MCF 10A (cell line): ENCODE data around the gene GID8. TPM values are rescaled to one million over a fixed set of nuclear protein-coding genes. Genes with fewer than 3 reads are reported as not detected.

Experiments
- BruUV-seq: library from RNA; stranded (reverse); fragments of 400-500 nt; replicated peaks from 2 replicates; lab custom pipeline; 2021; lab: Mats Ljungman, UMichigan
- CTCF ChIA-PET: fragments of 300-600 bp; sonication (Branson Sonifier 250); formaldehyde crosslinking; extraction: SDS; loops from one replicate; lab custom pipeline; 2021; ENCODE audit warnings: antibody characterized with exemption, inconsistent platforms; lab: Yijun Ruan, JAX
- POLR2A ChIA-PET: fragments of 300-600, 350-650 bp; sonication (Branson Sonifier 250); formaldehyde crosslinking; extraction: SDS; loops from one replicate; lab custom pipeline; 2020; ENCODE audit warnings: antibody characterized with exemption, inconsistent platforms; lab: Yijun Ruan, JAX
- DNase-seq: peaks from one replicate; pipeline ENCODE4 v3.0.0-alpha.2; 2018; ENCODE audit not compliant: unreplicated experiment
- H3K27ac Mint-ChIP-seq: one replicate; pipeline ENCODE4 v1.8.0; 2022; ENCODE audit warnings: mild to moderate bottlenecking, low read depth, mixed read lengths; ENCODE audit not compliant: unreplicated experiment
- H3K27me3 Mint-ChIP-seq: one replicate; pipeline ENCODE4 v1.8.0; 2022; ENCODE audit warnings: mixed read lengths; ENCODE audit not compliant: insufficient read depth, unreplicated experiment
- H3K36me3 Mint-ChIP-seq: one replicate; pipeline ENCODE4 v1.8.0; 2022; ENCODE audit warnings: mild to moderate bottlenecking, moderate library complexity, mixed read lengths; ENCODE audit not compliant: insufficient read depth, unreplicated experiment
- H3K4me1 Mint-ChIP-seq: one replicate; pipeline ENCODE4 v1.8.0; 2022; ENCODE audit warnings: mixed read lengths; ENCODE audit not compliant: insufficient read depth, unreplicated experiment
- H3K4me3 Mint-ChIP-seq: one replicate; pipeline ENCODE4 v1.8.0; 2022; ENCODE audit warnings: mild to moderate bottlenecking, moderate library complexity, mixed read lengths; ENCODE audit not compliant: unreplicated experiment
- H3K9me3 Mint-ChIP-seq: one replicate; pipeline ENCODE4 v1.8.0; 2022; ENCODE audit warnings: mixed read lengths; ENCODE audit not compliant: unreplicated experiment
- intact Hi-C: fragments of 100-400 bp; cut with micrococcal nuclease; formaldehyde crosslinking; loops from 2 replicates; pipeline ENCODE4 v1.14.1; 2022
- total RNA-seq: library from RNA; stranded (reverse); gene quantifications from 2 replicates; pipeline ENCODE4 v1.2.3, GENCODE V29; 2022
- TF ChIP-seq, protein P1 (sequence below): fragments of 200-600 bp; IDR thresholded peaks from one replicate; pipeline ENCODE4 v1.8.0; 2022; ENCODE audit warnings: antibody characterized with exemption, mild to moderate bottlenecking; ENCODE audit not compliant: unreplicated experiment

GID8 gene
- total RNA-seq, 1 experiment from 2014 or later = 31.6 TPM

GRCh38 chr20:62889411-62889810 is 48.5 kb upstream of the GID8 start:
- DNase-seq = no peak
- no TSS peak for BruUV-seq
- ChIA-PET POLR2A (interaction anchor here (2.2 to 2.8 kb wide), 2 partner anchors 10 to 14 kb away, joined by 5 to 11 read pairs; no protein-coding TSS in a partner anchor), CTCF (interaction anchor here (0.8 to 5.9 kb wide), 4 partner anchors 11 to 27 kb away, joined by 3 to 53 read pairs (median 6); no protein-coding TSS in a partner anchor)
- TF ChIP-seq, protein P1, sequence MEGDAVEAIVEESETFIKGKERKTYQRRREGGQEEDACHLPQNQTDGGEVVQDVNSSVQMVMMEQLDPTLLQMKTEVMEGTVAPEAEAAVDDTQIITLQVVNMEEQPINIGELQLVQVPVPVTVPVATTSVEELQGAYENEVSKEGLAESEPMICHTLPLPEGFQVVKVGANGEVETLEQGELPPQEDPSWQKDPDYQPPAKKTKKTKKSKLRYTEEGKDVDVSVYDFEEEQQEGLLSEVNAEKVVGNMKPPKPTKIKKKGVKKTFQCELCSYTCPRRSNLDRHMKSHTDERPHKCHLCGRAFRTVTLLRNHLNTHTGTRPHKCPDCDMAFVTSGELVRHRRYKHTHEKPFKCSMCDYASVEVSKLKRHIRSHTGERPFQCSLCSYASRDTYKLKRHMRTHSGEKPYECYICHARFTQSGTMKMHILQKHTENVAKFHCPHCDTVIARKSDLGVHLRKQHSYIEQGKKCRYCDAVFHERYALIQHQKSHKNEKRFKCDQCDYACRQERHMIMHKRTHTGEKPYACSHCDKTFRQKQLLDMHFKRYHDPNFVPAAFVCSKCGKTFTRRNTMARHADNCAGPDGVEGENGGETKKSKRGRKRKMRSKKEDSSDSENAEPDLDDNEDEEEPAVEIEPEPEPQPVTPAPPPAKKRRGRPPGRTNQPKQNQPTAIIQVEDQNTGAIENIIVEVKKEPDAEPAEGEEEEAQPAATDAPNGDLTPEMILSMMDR = no peak
- Mint-ChIP-seq H3K4me3 (no peak overlapping the region), H3K36me3 (peaks cover 83% of the 10 kb centered on the region), H3K9me3 (no peaks in the 10 kb centered on the region), H3K27ac (no peak overlapping the region), H3K27me3 (no peaks in the 10 kb centered on the region), H3K4me1 (no peaks in the 10 kb centered on the region)
- intact Hi-C loops = no loop called here

DNA sequence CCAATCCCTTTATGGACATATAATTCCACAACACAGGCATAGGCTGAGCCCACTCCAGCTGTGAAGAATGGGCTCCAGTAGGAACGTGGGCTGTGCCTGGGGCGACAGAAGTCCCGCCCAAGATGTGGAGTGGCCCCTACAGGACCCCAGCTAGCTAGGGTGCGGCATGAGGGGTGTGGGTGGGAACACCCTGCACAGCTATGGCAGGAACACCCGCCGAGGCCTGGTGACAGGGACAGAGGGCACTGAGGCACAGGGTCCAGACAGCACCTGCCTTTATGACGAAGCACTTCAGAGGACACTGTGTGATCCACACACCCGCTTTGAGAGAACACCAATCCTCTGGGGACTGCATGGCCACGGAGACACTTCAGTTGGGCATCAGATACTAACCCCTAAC is 48.1 kb upstream of the GID8 start:
- Mint-ChIP-seq H3K27me3 (no peaks in the 10 kb centered on the region), H3K36me3 (peaks cover 84% of the 10 kb centered on the region), H3K9me3 (no peaks in the 10 kb centered on the region), H3K4me3 (no peak overlapping the region), H3K27ac (no peak overlapping the region), H3K4me1 (no peaks in the 10 kb centered on the region)
- BruUV-seq = no TSS peak
- TF ChIP-seq, protein P1 = no peak
- ChIA-PET CTCF (interaction anchor here (0.8 to 5.9 kb wide), 4 partner anchors 10 to 27 kb away, joined by 3 to 53 read pairs (median 6); no protein-coding TSS in a partner anchor), POLR2A (interaction anchor here (2.2 to 2.8 kb wide), 2 partner anchors 10 to 14 kb away, joined by 5 to 11 read pairs; no protein-coding TSS in a partner anchor)
- intact Hi-C loops = no loop called here
- DNase-seq = no peak

DNA sequence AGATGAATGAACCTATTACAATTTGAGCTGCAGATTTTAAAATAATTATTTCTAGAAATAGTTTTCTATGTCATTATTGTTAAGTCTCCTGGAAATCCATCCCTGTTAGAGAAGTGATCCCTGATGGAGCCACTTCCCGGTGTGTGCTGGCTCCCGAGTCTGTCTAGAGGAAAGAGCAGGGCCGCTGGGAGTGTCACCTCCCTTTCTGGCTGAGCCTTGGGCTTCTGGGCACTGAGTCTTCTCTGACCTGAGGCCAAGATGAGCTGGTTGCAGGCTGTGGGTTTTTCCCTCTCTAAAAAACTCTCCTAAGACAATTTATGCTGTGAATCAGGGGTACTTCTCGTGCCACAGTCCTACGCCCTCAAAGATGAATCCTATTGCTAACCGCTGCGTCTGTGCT is 47.5 kb upstream of the GID8 start:
- BruUV-seq = no TSS peak
- Mint-ChIP-seq H3K4me3 (no peak overlapping the region), H3K36me3 (peaks cover 86% of the 10 kb centered on the region), H3K27ac (no peak overlapping the region), H3K4me1 (no peaks in the 10 kb centered on the region), H3K9me3 (no peaks in the 10 kb centered on the region), H3K27me3 (no peaks in the 10 kb centered on the region)
- ChIA-PET POLR2A (interaction anchor here (2.2 to 2.8 kb wide), 2 partner anchors 9 to 13 kb away, joined by 5 to 11 read pairs; no protein-coding TSS in a partner anchor), CTCF (interaction anchor here (1.1 to 5.9 kb wide), 3 partner anchors 9 to 15 kb away, joined by 3 to 53 read pairs (median 9); no protein-coding TSS in a partner anchor)
- TF ChIP-seq, protein P1 = no peak
- intact Hi-C loops = no loop called here
- DNase-seq = no peak

DNA sequence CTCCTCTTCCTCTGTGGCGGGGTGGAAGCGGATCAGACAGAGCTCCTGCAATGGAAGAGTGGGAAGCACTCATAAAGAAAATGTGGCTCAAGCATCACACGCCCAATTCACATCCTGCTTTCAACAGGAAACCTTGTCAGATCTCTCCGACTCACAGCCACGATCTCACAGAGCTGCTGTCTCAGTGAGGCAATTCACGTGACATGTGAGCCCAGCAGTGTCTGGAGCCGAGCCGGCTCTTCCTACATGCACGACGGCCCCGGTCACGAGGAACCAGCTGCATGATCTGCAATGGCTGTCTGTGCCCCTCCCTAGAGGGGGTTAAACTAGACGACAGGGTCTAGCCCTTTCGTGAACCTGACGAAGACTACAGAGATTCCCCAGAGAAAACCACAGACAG is 46.8 kb upstream of the GID8 start:
- no peaks in the 10 kb centered on the region for H3K4me1 Mint-ChIP-seq
- H3K36me3 Mint-ChIP-seq = peaks cover 92% of the 10 kb centered on the region
- intact Hi-C loops = no loop called here
- H3K4me3 Mint-ChIP-seq = no peak overlapping the region
- DNase-seq = no peak
- ChIA-PET POLR2A (interaction anchor here (2.2 to 2.8 kb wide), 2 partner anchors 8 to 13 kb away, joined by 5 to 11 read pairs; no protein-coding TSS in a partner anchor), CTCF (interaction anchor here (1.1 to 5.9 kb wide), 4 partner anchors 9 to 17 kb away, joined by 3 to 53 read pairs (median 5); no protein-coding TSS in a partner anchor)
- H3K27ac Mint-ChIP-seq = no peak overlapping the region
- no TSS peak for BruUV-seq
- no peaks in the 10 kb centered on the region for H3K9me3 Mint-ChIP-seq
- TF ChIP-seq, protein P1 = no peak
- no peaks in the 10 kb centered on the region for H3K27me3 Mint-ChIP-seq
